ENCODE measurements around the gene RERE. TPM values are rescaled to one million over a fixed set of nuclear protein-coding genes. Genes with fewer than 3 reads are reported as not detected.

The RERE gene
- polyA plus RNA-seq, 1 of the 3 experiments (the other 2 are of a cell fraction) = 8.1 TPM

GRCh38 chr1:8337776-8338525 is 479.5 kb downstream of the RERE start:
- Histone ChIP-seq H3K79me2 (ENCODE audit: insufficient read depth) (no peaks in the 10 kb centered on the region), H4K20me1 (ENCODE audit: insufficient read depth) (no peaks in the 10 kb centered on the region), H3K27ac (ENCODE audit: low read depth in 2 of 2, low read length in 1 of 2) (no peak overlapping the region), H3K9ac (no peak overlapping the region), H2AFZ (ENCODE audit: low read depth) (no peak overlapping the region), H3K9me3 (no peaks in the 10 kb centered on the region), H3K4me3 (ENCODE audit: low read depth in 2 of 2, low read length in 1 of 2) (no peak overlapping the region), H3K27me3 (ENCODE audit: insufficient read depth) (no peaks in the 10 kb centered on the region), H3K4me2 (no peak overlapping the region), H3K36me3 (replicated peaks in 1 of 2; ENCODE audit: control insufficient read depth in 1 of 2, insufficient read depth in 2 of 2, low read length in 1 of 2) (no peaks in the 10 kb centered on the region), H3K9me2 (no peaks in the 10 kb centered on the region), H3K4me1 (ENCODE audit: control insufficient read depth in 1 of 2, insufficient read depth in 2 of 2, low read depth in 1 of 2, low read length in 1 of 2) (no peaks in the 10 kb centered on the region), H3F3A (replicated peaks; ENCODE audit: insufficient read depth) (no peaks in the 10 kb centered on the region)
- ChIA-PET CTCF (interaction anchor here (0.9 to 1.2 kb wide), 2 partner anchors 11 to 318 kb away, joined by 3 to 5 read pairs; no protein-coding TSS in a partner anchor), POLR2A (no interaction called here)
- TF ChIP-seq TAF1 (IDR thresholded peaks at IDR 0.05; ENCODE audit: borderline replicate concordance, low read depth, low read length) = no peak
- no peak for TF ChIP-seq TCF12 (IDR thresholded peaks at IDR 0.05)
- no peak for TF ChIP-seq EZH2phosphoT487 (IDR thresholded peaks at IDR 0.05; ENCODE audit: borderline replicate concordance, low read depth)
- no peak for TF ChIP-seq RAD21 (IDR thresholded peaks at IDR 0.05; ENCODE audit: low read length)
- TF ChIP-seq ZBTB33 (IDR thresholded peaks at IDR 0.05; ENCODE audit: borderline replicate concordance, low read depth) = no peak
- TF ChIP-seq SIN3A (IDR thresholded peaks at IDR 0.05; ENCODE audit: borderline replicate concordance, low read depth, low read length) = no peak
- TF ChIP-seq TEAD4 (IDR thresholded peaks at IDR 0.05; ENCODE audit: borderline replicate concordance, insufficient read depth) = no peak
- TF ChIP-seq FOXM1 (IDR thresholded peaks at IDR 0.05; ENCODE audit: low read depth) = no peak
- TF ChIP-seq RXRA (IDR thresholded peaks at IDR 0.05; ENCODE audit: borderline replicate concordance, low read depth) = no peak
- no peak for TF ChIP-seq POLR2AphosphoS5 (IDR thresholded peaks at IDR 0.05; ENCODE audit: low read depth, low read length)
- no peak for TF ChIP-seq YY1 (IDR thresholded peaks at IDR 0.05; ENCODE audit: low read depth)
- TF ChIP-seq JUND (IDR thresholded peaks at IDR 0.05) = no peak
- no peak for TF ChIP-seq SMC3 (IDR thresholded peaks at IDR 0.05; ENCODE audit: low read depth, low read length)
- TF ChIP-seq GABPA (IDR thresholded peaks at IDR 0.05; ENCODE audit: low read depth) = no peak
- TF ChIP-seq GATA2 (CRISPR knock-in tag; IDR thresholded peaks at IDR 0.05) = no peak
- no peak for TF ChIP-seq CTCF (IDR thresholded peaks at IDR 0.05)
- WGBS (ENCODE audit: low lambda C conversion rate) = 90% methylated on average over 13 of the region's 25 CpGs
- no peak for DNase-seq

All from SK-N-SH (cell line).